Measurements from ENCODE around the gene ARID1B.

ARID1B gene

GRCh38 chr6:156948277-156948676, 171.1 kb downstream of the ARID1B start:
- Histone ChIP-seq H3K4me3 (ENCODE audit: low read length) (no peak overlapping the region), H3K4me1 (ENCODE audit: control insufficient read depth, insufficient read depth, low read length) (peaks cover 34% of the 10 kb centered on the region), H3K27me3 (replicated peaks; ENCODE audit: control insufficient read depth, insufficient read depth, low read length) (no peaks in the 10 kb centered on the region), H3K9me3 (ENCODE audit: control insufficient read depth, low read length) (no peaks in the 10 kb centered on the region), H3K36me3 (ENCODE audit: control insufficient read depth, insufficient read depth, low read length, severe bottlenecking) (no peaks in the 10 kb centered on the region), H3K9ac (ENCODE audit: low read length) (no peak overlapping the region)
- no peak for DNase-seq (ENCODE audit: low read depth)

GRCh38 chr6:156948807-156949206, 171.6 kb downstream of the ARID1B start:
- peaks cover 34% of the 10 kb centered on the region for H3K4me1 ChIP-seq (ENCODE audit: control insufficient read depth, insufficient read depth, low read length)
- H3K36me3 ChIP-seq (ENCODE audit: control insufficient read depth, insufficient read depth, low read length, severe bottlenecking) = no peaks in the 10 kb centered on the region
- H3K9ac ChIP-seq (ENCODE audit: low read length) = no peak overlapping the region
- no peaks in the 10 kb centered on the region for H3K27me3 ChIP-seq (replicated peaks; ENCODE audit: control insufficient read depth, insufficient read depth, low read length)
- DNase-seq (ENCODE audit: low read depth) = peak; percentile 44
- no peak overlapping the region for H3K4me3 ChIP-seq (ENCODE audit: low read length)
- no peaks in the 10 kb centered on the region for H3K9me3 ChIP-seq (ENCODE audit: control insufficient read depth, low read length)

GRCh38 chr6:156949376-156949775, 172.2 kb downstream of the ARID1B start:
- H3K9ac ChIP-seq (ENCODE audit: low read length) = no peak overlapping the region
- no peaks in the 10 kb centered on the region for H3K9me3 ChIP-seq (ENCODE audit: control insufficient read depth, low read length)
- peak; percentile 73 for DNase-seq (ENCODE audit: low read depth)
- no peaks in the 10 kb centered on the region for H3K27me3 ChIP-seq (replicated peaks; ENCODE audit: control insufficient read depth, insufficient read depth, low read length)
- no peaks in the 10 kb centered on the region for H3K36me3 ChIP-seq (ENCODE audit: control insufficient read depth, insufficient read depth, low read length, severe bottlenecking)
- H3K4me1 ChIP-seq (ENCODE audit: control insufficient read depth, insufficient read depth, low read length) = peaks cover 34% of the 10 kb centered on the region
- H3K4me3 ChIP-seq (ENCODE audit: low read length) = no peak overlapping the region

- Histone ChIP-seq H3K27me3 (replicated peaks; ENCODE audit: control insufficient read depth, insufficient read depth, low read length) (no peaks in the 10 kb centered on the region), H3K9ac (ENCODE audit: low read length) (no peak overlapping the region), H3K36me3 (ENCODE audit: control insufficient read depth, insufficient read depth, low read length, severe bottlenecking) (no peaks in the 10 kb centered on the region), H3K4me1 (ENCODE audit: control insufficient read depth, insufficient read depth, low read length) (peaks cover 39% of the 10 kb centered on the region), H3K4me3 (ENCODE audit: low read length) (no peak overlapping the region), H3K9me3 (ENCODE audit: control insufficient read depth, low read length) (no peaks in the 10 kb centered on the region)
- no peak for DNase-seq (ENCODE audit: low read depth)
Observed at GRCh38 chr6:156950084-156950483, 172.9 kb downstream of the ARID1B start.

- H3K36me3 ChIP-seq (ENCODE audit: control insufficient read depth, insufficient read depth, low read length, severe bottlenecking) = no peaks in the 10 kb centered on the region
- no peak for DNase-seq (ENCODE audit: low read depth)
- peaks cover 43% of the 10 kb centered on the region for H3K4me1 ChIP-seq (ENCODE audit: control insufficient read depth, insufficient read depth, low read length)
- H3K4me3 ChIP-seq (ENCODE audit: low read length) = no peak overlapping the region
- H3K9ac ChIP-seq (ENCODE audit: low read length) = no peak overlapping the region
- no peaks in the 10 kb centered on the region for H3K9me3 ChIP-seq (ENCODE audit: control insufficient read depth, low read length)
- H3K27me3 ChIP-seq (replicated peaks; ENCODE audit: control insufficient read depth, insufficient read depth, low read length) = no peaks in the 10 kb centered on the region
Observed at GRCh38 chr6:156950531-156950930, 173.4 kb downstream of the ARID1B start.

GRCh38 chr6:156952401-156952800, 175.2 kb downstream of the ARID1B start:
- no peak for DNase-seq (ENCODE audit: low read depth)
- Histone ChIP-seq H3K4me3 (ENCODE audit: low read length) (no peak overlapping the region), H3K36me3 (ENCODE audit: control insufficient read depth, insufficient read depth, low read length, severe bottlenecking) (no peaks in the 10 kb centered on the region), H3K9ac (ENCODE audit: low read length) (no peak overlapping the region), H3K27me3 (replicated peaks; ENCODE audit: control insufficient read depth, insufficient read depth, low read length) (no peaks in the 10 kb centered on the region), H3K9me3 (ENCODE audit: control insufficient read depth, low read length) (no peaks in the 10 kb centered on the region), H3K4me1 (ENCODE audit: control insufficient read depth, insufficient read depth, low read length) (peaks cover 62% of the 10 kb centered on the region)

GRCh38 chr6:156953127-156953478, 175.9 kb downstream of the ARID1B start:
- no peak for DNase-seq (ENCODE audit: low read depth)
- Histone ChIP-seq H3K4me1 (ENCODE audit: control insufficient read depth, insufficient read depth, low read length) (peaks cover 69% of the 10 kb centered on the region), H3K36me3 (ENCODE audit: control insufficient read depth, insufficient read depth, low read length, severe bottlenecking) (no peaks in the 10 kb centered on the region), H3K9ac (ENCODE audit: low read length) (peak overlapping the region; percentile 61), H3K4me3 (ENCODE audit: low read length) (peak overlapping the region; percentile 75), H3K9me3 (ENCODE audit: control insufficient read depth, low read length) (no peaks in the 10 kb centered on the region), H3K27me3 (replicated peaks; ENCODE audit: control insufficient read depth, insufficient read depth, low read length) (no peaks in the 10 kb centered on the region)

GRCh38 chr6:156953479-156954146, 176.4 kb downstream of the ARID1B start:
- peak overlapping the region; percentile 61 for H3K9ac ChIP-seq (ENCODE audit: low read length)
- H3K27me3 ChIP-seq (replicated peaks; ENCODE audit: control insufficient read depth, insufficient read depth, low read length) = no peaks in the 10 kb centered on the region
- H3K4me3 ChIP-seq (ENCODE audit: low read length) = peak overlapping the region; percentile 75
- DNase-seq (ENCODE audit: low read depth) = peak; percentile 98
- peaks cover 74% of the 10 kb centered on the region for H3K4me1 ChIP-seq (ENCODE audit: control insufficient read depth, insufficient read depth, low read length)
- H3K36me3 ChIP-seq (ENCODE audit: control insufficient read depth, insufficient read depth, low read length, severe bottlenecking) = no peaks in the 10 kb centered on the region
- no peaks in the 10 kb centered on the region for H3K9me3 ChIP-seq (ENCODE audit: control insufficient read depth, low read length)

GRCh38 chr6:156954191-156954590, 177.0 kb downstream of the ARID1B start:
- Histone ChIP-seq H3K9me3 (ENCODE audit: control insufficient read depth, low read length) (no peaks in the 10 kb centered on the region), H3K27me3 (replicated peaks; ENCODE audit: control insufficient read depth, insufficient read depth, low read length) (no peaks in the 10 kb centered on the region), H3K9ac (ENCODE audit: low read length) (peak overlapping the region; percentile 28), H3K4me1 (ENCODE audit: control insufficient read depth, insufficient read depth, low read length) (peaks cover 69% of the 10 kb centered on the region), H3K4me3 (ENCODE audit: low read length) (no peak overlapping the region), H3K36me3 (ENCODE audit: control insufficient read depth, insufficient read depth, low read length, severe bottlenecking) (no peaks in the 10 kb centered on the region)
- DNase-seq (ENCODE audit: low read depth) = peak; percentile 43

GRCh38 chr6:156954816-156955215, 177.6 kb downstream of the ARID1B start:
- no peak for DNase-seq (ENCODE audit: low read depth)
- peaks cover 63% of the 10 kb centered on the region for H3K4me1 ChIP-seq (ENCODE audit: control insufficient read depth, insufficient read depth, low read length)
- H3K36me3 ChIP-seq (ENCODE audit: control insufficient read depth, insufficient read depth, low read length, severe bottlenecking) = no peaks in the 10 kb centered on the region
- no peak overlapping the region for H3K4me3 ChIP-seq (ENCODE audit: low read length)
- H3K27me3 ChIP-seq (replicated peaks; ENCODE audit: control insufficient read depth, insufficient read depth, low read length) = no peaks in the 10 kb centered on the region
- H3K9me3 ChIP-seq (ENCODE audit: control insufficient read depth, low read length) = no peaks in the 10 kb centered on the region
- no peak overlapping the region for H3K9ac ChIP-seq (ENCODE audit: low read length)

- H3K4me3 ChIP-seq (ENCODE audit: low read length) = no peak overlapping the region
- peak; percentile 21 for DNase-seq (ENCODE audit: low read depth)
- H3K27me3 ChIP-seq (replicated peaks; ENCODE audit: control insufficient read depth, insufficient read depth, low read length) = no peaks in the 10 kb centered on the region
- H3K4me1 ChIP-seq (ENCODE audit: control insufficient read depth, insufficient read depth, low read length) = peaks cover 60% of the 10 kb centered on the region
- H3K36me3 ChIP-seq (ENCODE audit: control insufficient read depth, insufficient read depth, low read length, severe bottlenecking) = no peaks in the 10 kb centered on the region
- peak overlapping the region; percentile 25 for H3K9ac ChIP-seq (ENCODE audit: low read length)
- H3K9me3 ChIP-seq (ENCODE audit: control insufficient read depth, low read length) = no peaks in the 10 kb centered on the region
Observed at GRCh38 chr6:156955494-156956183, 178.5 kb downstream of the ARID1B start.
